H9 (cell line): ENCODE measurements around the gene YDJC. TPM values are rescaled to one million over a fixed set of nuclear protein-coding genes. Genes with fewer than 3 reads are reported as not detected.

ENCODE experiments used
- DNase-seq: peaks from one replicate; pipeline ENCODE4 v3.0.0-alpha.2; 2017
- H2AFZ ChIP-seq: one replicate; pipeline ENCODE4 v1.6.1; 2013; ENCODE audit warnings: mild to moderate bottlenecking, low read length, control low read depth, moderate library complexity
- H2AK5ac ChIP-seq: 2 replicates; pipeline ENCODE4 v1.6.1; 2013; ENCODE audit warnings: low read length, control low read depth, mixed read lengths; ENCODE audit not compliant: insufficient read length
- H2BK120ac ChIP-seq: one replicate; pipeline ENCODE4 v1.6.1; 2013; ENCODE audit warnings: low read depth, mild to moderate bottlenecking, low read length, control low read depth, inconsistent platforms; ENCODE audit not compliant: poor library complexity, severe bottlenecking
- H2BK12ac ChIP-seq: 2 replicates; pipeline ENCODE4 v1.6.1; 2013; ENCODE audit warnings: low read length, control low read depth, mixed read lengths, low read depth; ENCODE audit not compliant: insufficient read length
- H2BK15ac ChIP-seq: 2 replicates; pipeline ENCODE4 v1.6.1; 2013; ENCODE audit warnings: low read depth, low read length, control low read depth
- H2BK20ac ChIP-seq: one replicate; pipeline ENCODE4 v1.6.1; 2013; ENCODE audit warnings: low read depth, mild to moderate bottlenecking, low read length, control low read depth, inconsistent platforms; ENCODE audit not compliant: poor library complexity, severe bottlenecking
- H2BK5ac ChIP-seq: 2 replicates; pipeline ENCODE4 v1.6.1; 2013; ENCODE audit warnings: low read length, control low read depth, mixed read lengths; ENCODE audit not compliant: insufficient read length
- H3K14ac ChIP-seq: 2 replicates; pipeline ENCODE4 v1.6.1; 2013; ENCODE audit warnings: low read length, control low read depth; ENCODE audit not compliant: insufficient read depth
- H3K18ac ChIP-seq: 2 replicates; pipeline ENCODE4 v1.6.1; 2013; ENCODE audit warnings: low read depth, mild to moderate bottlenecking, mixed read lengths, low read length, control low read depth; ENCODE audit not compliant: insufficient read length
- H3K23ac ChIP-seq: 2 replicates; pipeline ENCODE4 v1.6.1; 2013; ENCODE audit warnings: low read length, control low read depth, mixed read lengths, low read depth; ENCODE audit not compliant: insufficient read length
- H3K23me2 ChIP-seq: 2 replicates; pipeline ENCODE4 v1.6.1; 2013; ENCODE audit warnings: low read depth, mild to moderate bottlenecking, mixed read lengths, low read length, control low read depth; ENCODE audit not compliant: insufficient read length, poor library complexity, severe bottlenecking
- H3K27ac ChIP-seq: 2 replicates; pipeline ENCODE4 v1.5.1; 2013; ENCODE audit warnings: low read length, control low read depth, mixed read lengths, low read depth; ENCODE audit not compliant: insufficient read length
- H3K27me3 ChIP-seq: 2 replicates; pipeline ENCODE4 v1.6.1; 2013; ENCODE audit warnings: low read length, control low read depth, inconsistent platforms; ENCODE audit not compliant: insufficient read depth
- H3K4ac ChIP-seq: 2 replicates; pipeline ENCODE4 v1.6.1; 2013; ENCODE audit warnings: low read depth, mild to moderate bottlenecking, control low read depth, inconsistent platforms, low read length, moderate library complexity
- H3K4me1 ChIP-seq: 2 replicates; pipeline ENCODE4 v1.6.1; 2013; ENCODE audit warnings: low read length, control low read depth, inconsistent platforms; ENCODE audit not compliant: insufficient read depth
- H3K4me2 ChIP-seq: 2 replicates; pipeline ENCODE4 v1.6.1; 2013; ENCODE audit warnings: low read length, control low read depth, mixed read lengths; ENCODE audit not compliant: insufficient read length, insufficient read depth
- H3K56ac ChIP-seq: 2 replicates; pipeline ENCODE4 v1.6.1; 2013; ENCODE audit warnings: low read depth, mild to moderate bottlenecking, mixed read lengths, low read length, control low read depth; ENCODE audit not compliant: insufficient read length
- H3K79me1 ChIP-seq: 2 replicates; pipeline ENCODE4 v1.6.1; 2013; ENCODE audit warnings: low read depth, mild to moderate bottlenecking, moderate library complexity, low read length, control low read depth, inconsistent platforms; ENCODE audit not compliant: insufficient read depth, poor library complexity, severe bottlenecking
- H3K79me2 ChIP-seq: 2 replicates; pipeline ENCODE4 v1.6.1; 2013; ENCODE audit warnings: low read length, control low read depth, inconsistent platforms; ENCODE audit not compliant: insufficient read depth
- H3K9ac ChIP-seq: 2 replicates; pipeline ENCODE4 v1.6.1; 2013; ENCODE audit warnings: low read length, control low read depth, mixed read lengths; ENCODE audit not compliant: insufficient read length; ENCODE audit errors: extremely low read depth
- H3K9me3 ChIP-seq: one replicate; pipeline ENCODE4 v1.6.1; 2013; ENCODE audit warnings: low read depth, low read length, inconsistent platforms; ENCODE audit not compliant: control insufficient read depth
- H3T11ph ChIP-seq: one replicate; pipeline ENCODE4 v1.6.1; 2013; ENCODE audit warnings: mild to moderate bottlenecking, low read length, control low read depth, inconsistent platforms
- H4K20me1 ChIP-seq: one replicate; pipeline ENCODE4 v1.6.1; 2013; ENCODE audit not compliant: control insufficient read depth, insufficient read length, insufficient read depth
- H4K5ac ChIP-seq: 2 replicates; pipeline ENCODE4 v1.6.1; 2013; ENCODE audit warnings: low read depth, mild to moderate bottlenecking, mixed read lengths, low read length, control low read depth; ENCODE audit not compliant: insufficient read length
- H4K8ac ChIP-seq: replicated peaks from 2 replicates; pipeline ENCODE4 v1.6.1; 2013; ENCODE audit warnings: low read length, control low read depth, mixed read lengths, low read depth; ENCODE audit not compliant: insufficient read length
- H4K91ac ChIP-seq: 2 replicates; pipeline ENCODE4 v1.6.1; 2013; ENCODE audit warnings: low read depth, mild to moderate bottlenecking, moderate library complexity, mixed read lengths, low read length, control low read depth; ENCODE audit not compliant: insufficient read length
- H3K27ac Mint-ChIP-seq, 3 experiments: 2 replicates in 2 of 3; 3 replicates in 1 of 3; pipeline ENCODE4 v1.8.0; 2020 to 2021; ENCODE audit warnings: mixed read lengths in 3 of 3, mild to moderate bottlenecking in 1 of 3, moderate library complexity in 1 of 3
- H3K27me3 Mint-ChIP-seq: 2 replicates; pipeline ENCODE4 v1.8.0; 2021; ENCODE audit warnings: low read depth, mild to moderate bottlenecking, moderate library complexity, mixed read lengths
- H3K36me3 Mint-ChIP-seq, 3 experiments: 2 replicates in 2 of 3; 3 replicates in 1 of 3; pipeline ENCODE4 v1.8.0; 2020 to 2021; ENCODE audit warnings: low read depth in 3 of 3, mixed read lengths in 3 of 3; ENCODE audit not compliant: insufficient read depth in 1 of 3
- H3K4me1 Mint-ChIP-seq, 2 experiments: 2 replicates each; pipeline ENCODE4 v1.8.0; 2020; ENCODE audit warnings: mixed read lengths in 2 of 2
- H3K4me3 Mint-ChIP-seq, 2 experiments: 2 replicates in 1 of 2; 3 replicates in 1 of 2; pipeline ENCODE4 v1.8.0; 2020 to 2021; ENCODE audit warnings: mild to moderate bottlenecking in 2 of 2, mixed read lengths in 2 of 2, moderate library complexity in 1 of 2
- H3K9me3 Mint-ChIP-seq, 2 experiments: 2 replicates in 1 of 2; 3 replicates in 1 of 2; pipeline ENCODE4 v1.8.0; 2020; ENCODE audit warnings: mild to moderate bottlenecking in 2 of 2, mixed read lengths in 2 of 2, moderate library complexity in 1 of 2
- CTCF ChIP-seq: fragments of 200-600 bp; sonication (generic); conservative IDR thresholded peaks from 3 replicates; pipeline ENCODE4 v1.8.0; 2021; ENCODE audit warnings: antibody characterized with exemption, mild to moderate bottlenecking
- WGBS: extraction: QIAGEN DNeasy Blood & Tissue Kit; methylation state at CpG from one replicate; pipeline ENCODE4 v1.1.7; 2013; ENCODE audit warnings: missing lambda C conversion rate, low lambda C conversion rate, mixed read lengths; ENCODE audit not compliant: insufficient read length; ENCODE audit errors: extremely low coverage; 5-methylcytosine and 5-hydroxymethylcytosine counted together
- total RNA-seq: library from RNA; stranded (reverse); gene quantifications from 2 replicates; pipeline ENCODE4 v1.2.1, GENCODE V29; 2021

The YDJC gene
- total RNA-seq, 1 experiment from 2014 or later: 30.2 TPM

- Histone ChIP-seq H4K91ac (no peak overlapping the region), H3K27me3 (no peaks in the 10 kb centered on the region), H2BK120ac (no peak overlapping the region), H3K27ac (no peak overlapping the region), H3T11ph (no peak overlapping the region), H2AFZ (no peak overlapping the region), H3K4ac (no peak overlapping the region), H3K79me2 (no peaks in the 10 kb centered on the region), H2BK5ac (no peak overlapping the region), H2BK20ac (no peak overlapping the region), H3K79me1 (peaks cover 3% of the 10 kb centered on the region), H3K18ac (no peak overlapping the region), H3K23ac (no peak overlapping the region), H3K14ac (no peak overlapping the region), H4K5ac (no peak overlapping the region), H3K9me3 (no peaks in the 10 kb centered on the region), H2AK5ac (no peak overlapping the region), H3K4me2 (no peak overlapping the region), H3K56ac (no peak overlapping the region), H3K9ac (no peak overlapping the region), H4K8ac (no peak overlapping the region), H4K20me1 (no peaks in the 10 kb centered on the region), H3K23me2 (no peaks in the 10 kb centered on the region), H2BK12ac (no peak overlapping the region), H3K4me1 (no peaks in the 10 kb centered on the region), H2BK15ac (no peak overlapping the region)
- no peaks in the 10 kb centered on the region; a peak in 1 of 5 replicates for H3K9me3 Mint-ChIP-seq
- H3K4me1 Mint-ChIP-seq: peaks cover 5 to 21% of the 10 kb centered on the region in 2 experiments
- no peak overlapping the region for H3K4me3 Mint-ChIP-seq
- no peak for TF ChIP-seq CTCF
- H3K27ac Mint-ChIP-seq: peak overlapping the region in 1 of 3 experiments; percentile 58; a peak in 2 of 7 replicates
- peaks cover under 1% of the 10 kb centered on the region for H3K27me3 Mint-ChIP-seq
- no peak for DNase-seq
- no CpG with 5 or more reads among the region's 9 CpGs for WGBS
- H3K36me3 Mint-ChIP-seq: peaks cover 11 to 33% (median 32%) of the 10 kb centered on the region in 3 experiments; a peak in 6 of 7 replicates
These were observed 39.2 kb upstream of the YDJC start for GRCh38 chr22:21669026-21669425.
